Activated T-helper 1 cell treated with anti-CD3 and anti-CD28 coated beads, Interleukin-12 subunit alpha, Interleukin-12 subunit beta, Interleukin-2, Interleukin-4 antibody, amounts not matched to agents 30 ng/mL and 10 ng/mL and 1 ng/mL, durations not matched to agents 14 hours and 24 hours and 36 hours (primary cell): ENCODE results near the gene TMEM53. TPM values are rescaled to one million over a fixed set of nuclear protein-coding genes. Genes with fewer than 3 reads are reported as not detected.

Source experiments
- DNase-seq: peaks from one replicate; pipeline ENCODE4 v3.0.0; 2021; ENCODE audit warnings: low spot score
- H3K27ac Mint-ChIP-seq: one replicate; pipeline ENCODE4 v1.8.0; 2021; ENCODE audit warnings: mild to moderate bottlenecking, mixed read lengths
- H3K27me3 Mint-ChIP-seq: one replicate; pipeline ENCODE4 v1.8.0; 2022; ENCODE audit warnings: mild to moderate bottlenecking, moderate library complexity, mixed read lengths; ENCODE audit not compliant: insufficient read depth
- H3K36me3 Mint-ChIP-seq: one replicate; pipeline ENCODE4 v1.8.0; 2021; ENCODE audit warnings: low read depth, mixed read lengths
- H3K4me1 Mint-ChIP-seq: one replicate; pipeline ENCODE4 v1.8.0; 2021; ENCODE audit warnings: low read depth, mixed read lengths
- H3K4me3 Mint-ChIP-seq: one replicate; pipeline ENCODE4 v1.8.0; 2021; ENCODE audit warnings: mild to moderate bottlenecking, moderate library complexity, mixed read lengths
- H3K9me3 Mint-ChIP-seq: one replicate; pipeline ENCODE4 v1.8.0; 2021; ENCODE audit warnings: mixed read lengths
- intact Hi-C: fragments of 100-400 bp; cut with micrococcal nuclease; formaldehyde crosslinking; loops from one replicate; pipeline ENCODE4 v1.15.1; 2024
- total RNA-seq: library from RNA; stranded (reverse); gene quantifications from 2 replicates; pipeline ENCODE4 v1.2.3, GENCODE V29; 2022

Gene TMEM53
- total RNA-seq = 4.3 and 6.6 TPM in 2 replicates

DNA sequence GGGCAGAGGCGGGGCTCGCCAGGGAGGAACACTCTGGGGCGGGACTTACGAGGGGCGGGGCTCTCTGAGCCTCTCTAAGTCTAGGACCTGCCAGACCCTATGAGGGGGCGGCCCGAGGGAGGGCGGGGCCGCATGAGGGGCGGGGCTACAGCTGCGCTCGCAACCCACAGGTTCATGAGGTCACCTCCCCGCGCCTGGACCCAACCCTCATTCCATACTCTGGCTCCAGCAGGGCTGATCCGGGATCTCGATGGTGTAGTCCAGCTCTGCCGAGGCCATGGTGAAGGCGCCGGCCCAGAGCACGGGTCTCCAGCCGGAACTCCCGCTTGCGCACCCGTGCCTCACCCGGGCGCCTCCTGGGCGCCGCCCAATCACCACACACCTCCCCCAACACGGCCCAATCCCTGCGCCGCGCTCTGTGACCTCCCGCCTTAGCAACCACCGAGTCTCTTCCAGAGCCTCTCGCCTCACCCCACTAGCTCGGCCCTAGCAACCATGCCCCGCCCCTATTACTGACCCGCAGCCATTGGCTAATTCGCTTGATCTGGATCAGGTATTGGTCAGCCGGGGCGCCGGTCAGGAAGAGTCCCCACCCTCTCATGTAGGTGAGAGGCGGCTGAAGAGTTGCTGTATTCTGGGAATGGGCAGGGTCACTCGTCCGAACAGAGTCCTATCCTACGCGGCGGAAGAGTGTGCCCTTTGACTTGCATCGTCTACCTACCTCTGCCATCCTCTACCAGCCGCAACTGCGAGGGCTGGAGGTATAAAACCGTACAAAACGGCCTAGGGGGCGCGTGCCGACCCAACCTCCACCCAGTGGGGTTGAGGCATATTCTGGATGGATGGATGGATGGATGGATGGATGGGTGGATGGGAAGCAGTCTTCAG is at the start of gene TMEM53, which contains the start of gene ARMH1:
TSS of gene TMEM53 (minus strand) at position 369 of the 888 bp plus-strand sequence. CDS start at position 279, 90 bp downstream.
TSS of gene ARMH1 (plus strand) at position 602 of the 888 bp plus-strand sequence. CDS start 14,984 bp downstream, outside the sequence.
- Mint-ChIP-seq H3K27me3 (no peaks in the 10 kb centered on the region), H3K9me3 (no peaks in the 10 kb centered on the region), H3K4me1 (peaks cover 30% of the 10 kb centered on the region), H3K4me3 (peak within 1 kb of the TSS; percentile 80), H3K36me3 (peaks cover 2% of the 10 kb centered on the region), H3K27ac (peak within 1 kb of the TSS; percentile 79)
- intact Hi-C loops = loop anchor here (1.0 to 2.0 kb wide), 14 partner anchors 10 to 1012 kb away; partner anchors contain the start of genes BTBD19, EIF2B3, ERI3 and GPBP1L1
- DNase-seq = peak; percentile 98

DNA sequence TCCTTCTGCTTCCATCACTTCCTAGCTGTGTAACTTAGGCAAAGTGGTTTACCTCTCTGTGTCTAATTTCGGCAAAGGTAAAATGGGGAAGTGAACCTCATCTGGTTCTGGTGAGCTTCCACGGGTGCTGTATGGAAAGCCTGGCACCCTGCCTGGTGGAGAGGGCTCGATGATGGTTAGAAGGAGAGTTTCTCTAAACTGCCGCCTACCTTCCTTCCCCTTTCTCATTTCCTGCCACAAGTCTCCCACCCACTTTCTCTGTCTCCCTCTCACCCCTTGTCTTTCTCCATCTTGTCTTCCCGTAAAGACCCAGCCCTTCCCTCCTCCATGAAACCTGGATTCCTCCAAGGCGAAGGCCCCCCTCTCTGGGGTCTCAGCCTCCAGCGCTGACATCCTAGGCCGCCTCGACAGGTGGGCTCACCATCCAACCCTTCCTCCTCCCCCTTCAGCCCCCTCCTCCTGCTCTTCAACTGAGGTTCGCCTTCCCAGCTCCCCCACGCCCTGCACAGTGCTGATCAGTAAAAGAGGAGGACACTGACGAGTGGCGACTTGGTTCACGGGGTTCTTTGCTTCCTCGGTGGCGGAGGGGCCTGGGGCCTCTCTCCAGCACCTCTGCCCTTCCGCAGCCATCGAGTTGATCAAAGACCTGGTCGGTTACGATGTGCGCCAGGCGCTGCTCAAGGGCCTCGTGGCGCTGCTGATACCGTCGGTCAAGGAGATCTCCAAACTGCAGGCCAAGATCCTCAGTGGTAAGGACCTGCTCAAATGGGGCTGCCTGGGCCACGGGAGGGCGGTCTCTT is 49.4 kb upstream of the TMEM53 start:
- H3K36me3 Mint-ChIP-seq = peaks cover 9% of the 10 kb centered on the region
- intact Hi-C loops = loop anchor here (2.0 to 5.0 kb wide), 4 partner anchors 51 to 964 kb away; partner anchors contain the start of genes EIF2B3, GPBP1L1, RPS8 and TESK2
- H3K4me3 Mint-ChIP-seq = peak overlapping the region; percentile 86
- H3K9me3 Mint-ChIP-seq = no peaks in the 10 kb centered on the region
- peaks cover 63% of the 10 kb centered on the region for H3K4me1 Mint-ChIP-seq
- DNase-seq = no peak
- H3K27me3 Mint-ChIP-seq = no peaks in the 10 kb centered on the region
- peak overlapping the region; percentile 95 for H3K27ac Mint-ChIP-seq

DNA sequence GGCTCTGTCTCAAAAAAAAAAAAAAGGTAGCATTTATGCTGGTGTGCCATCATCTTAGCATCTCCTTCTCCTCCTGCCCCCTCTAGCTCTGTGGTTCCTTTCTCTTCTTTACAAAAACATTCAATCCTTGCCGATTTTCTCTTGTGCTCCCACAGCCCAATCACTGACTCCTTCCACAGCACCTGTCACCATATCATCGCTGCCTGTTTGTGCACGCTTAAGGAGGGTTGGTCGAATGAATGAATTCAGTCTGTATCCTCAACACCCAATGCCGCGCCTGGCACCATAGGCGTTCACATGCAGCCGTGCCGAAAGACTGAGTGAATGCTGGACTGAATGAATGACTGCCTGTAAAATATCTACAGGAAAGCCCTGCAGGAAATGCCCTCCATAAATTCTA is 48.8 kb upstream of the TMEM53 start:
- H3K4me3 Mint-ChIP-seq = peak overlapping the region; percentile 86
- no peaks in the 10 kb centered on the region for H3K27me3 Mint-ChIP-seq
- no peak for DNase-seq
- peaks cover 65% of the 10 kb centered on the region for H3K4me1 Mint-ChIP-seq
- intact Hi-C loops = loop anchor here (2.0 to 5.0 kb wide), 4 partner anchors 52 to 964 kb away; partner anchors contain the start of genes EIF2B3, GPBP1L1, RPS8 and TESK2
- peaks cover 9% of the 10 kb centered on the region for H3K36me3 Mint-ChIP-seq
- H3K9me3 Mint-ChIP-seq = no peaks in the 10 kb centered on the region
- peak overlapping the region; percentile 95 for H3K27ac Mint-ChIP-seq

- Mint-ChIP-seq H3K27ac (peak overlapping the region; percentile 97), H3K9me3 (no peaks in the 10 kb centered on the region), H3K36me3 (peaks cover 9% of the 10 kb centered on the region), H3K4me3 (peak overlapping the region; percentile 77), H3K27me3 (no peaks in the 10 kb centered on the region), H3K4me1 (peaks cover 71% of the 10 kb centered on the region)
- intact Hi-C loops = loop anchor here (1.0 to 5.0 kb wide), 10 partner anchors 9 to 966 kb away; partner anchors contain the start of genes ARMH1, EIF2B3, GPBP1L1 and KIF2C
- DNase-seq = peak; percentile 75
These were observed 47.4 kb upstream of the TMEM53 start for GRCh38 chr1:44721485-44722361.

- H3K36me3 Mint-ChIP-seq = peaks cover 6% of the 10 kb centered on the region
- H3K27ac Mint-ChIP-seq = peak overlapping the region; percentile 97
- H3K9me3 Mint-ChIP-seq = no peaks in the 10 kb centered on the region
- H3K4me1 Mint-ChIP-seq = peaks cover 79% of the 10 kb centered on the region
- DNase-seq = no peak
- intact Hi-C loops = loop anchor here (2.0 to 5.0 kb wide), 5 partner anchors 45 to 967 kb away; partner anchors contain the start of genes ARMH1, EIF2B3, GPBP1L1 and TESK2
- H3K4me3 Mint-ChIP-seq = peak overlapping the region; percentile 20
- no peaks in the 10 kb centered on the region for H3K27me3 Mint-ChIP-seq
These were observed 46.0 kb upstream of the TMEM53 start for GRCh38 chr1:44720281-44720680.

DNA sequence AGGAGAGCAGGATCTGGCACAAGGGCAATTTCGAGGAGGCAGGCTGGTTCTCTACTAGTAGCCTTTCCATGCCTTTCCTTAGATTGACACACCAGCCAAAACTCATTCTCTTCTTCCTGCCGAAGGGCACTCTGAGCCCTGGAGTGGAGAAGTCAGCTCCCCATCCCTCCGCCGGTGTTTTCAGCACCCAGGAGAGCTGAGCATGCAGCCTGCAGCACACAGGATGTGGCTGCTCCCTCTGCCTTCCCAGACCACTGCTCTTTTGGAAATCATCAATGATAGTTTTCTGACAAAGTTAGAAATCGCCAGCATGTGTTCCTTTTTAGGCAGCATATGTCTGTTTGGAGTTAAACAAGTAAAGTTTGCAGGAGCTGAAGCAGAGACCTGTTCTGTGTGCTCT is 45.0 kb upstream of the TMEM53 start:
- DNase-seq = no peak
- intact Hi-C loops = no loop called here
- Mint-ChIP-seq H3K36me3 (peaks cover 2% of the 10 kb centered on the region), H3K27ac (no peak overlapping the region), H3K4me1 (peaks cover 79% of the 10 kb centered on the region), H3K9me3 (no peaks in the 10 kb centered on the region), H3K27me3 (no peaks in the 10 kb centered on the region), H3K4me3 (no peak overlapping the region)

DNA sequence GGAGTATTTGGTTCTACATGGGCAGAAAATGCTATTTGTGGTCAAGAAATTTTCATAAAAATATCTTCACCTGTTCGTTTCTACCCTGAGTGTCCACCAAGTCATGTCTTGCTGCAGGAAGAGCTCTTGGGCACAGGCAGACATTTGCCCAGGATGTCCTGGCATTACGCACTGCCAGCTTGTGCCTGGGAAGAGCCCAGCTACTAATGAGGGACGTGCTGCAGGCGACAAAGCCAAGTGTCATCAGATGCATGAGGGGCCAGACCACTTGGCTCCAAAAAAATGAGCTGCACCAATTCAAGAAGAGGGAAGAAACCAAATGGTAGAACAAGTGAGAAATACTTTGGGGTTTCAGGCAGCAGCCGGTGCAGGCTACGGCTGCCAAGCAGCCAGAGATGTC is 43.8 kb upstream of the TMEM53 start:
- H3K36me3 Mint-ChIP-seq = peaks cover 1% of the 10 kb centered on the region
- peaks cover 69% of the 10 kb centered on the region for H3K4me1 Mint-ChIP-seq
- H3K4me3 Mint-ChIP-seq = no peak overlapping the region
- H3K27me3 Mint-ChIP-seq = no peaks in the 10 kb centered on the region
- H3K27ac Mint-ChIP-seq = no peak overlapping the region
- no peaks in the 10 kb centered on the region for H3K9me3 Mint-ChIP-seq
- intact Hi-C loops = no loop called here
- no peak for DNase-seq

- H3K27me3 Mint-ChIP-seq = no peaks in the 10 kb centered on the region
- H3K27ac Mint-ChIP-seq = no peak overlapping the region
- H3K4me1 Mint-ChIP-seq = peaks cover 66% of the 10 kb centered on the region
- H3K4me3 Mint-ChIP-seq = no peak overlapping the region
- H3K36me3 Mint-ChIP-seq = no peaks in the 10 kb centered on the region
- no peak for DNase-seq
- intact Hi-C loops = no loop called here
- H3K9me3 Mint-ChIP-seq = no peaks in the 10 kb centered on the region
These were observed 43.4 kb upstream of the TMEM53 start for GRCh38 chr1:44717653-44718052.

DNA sequence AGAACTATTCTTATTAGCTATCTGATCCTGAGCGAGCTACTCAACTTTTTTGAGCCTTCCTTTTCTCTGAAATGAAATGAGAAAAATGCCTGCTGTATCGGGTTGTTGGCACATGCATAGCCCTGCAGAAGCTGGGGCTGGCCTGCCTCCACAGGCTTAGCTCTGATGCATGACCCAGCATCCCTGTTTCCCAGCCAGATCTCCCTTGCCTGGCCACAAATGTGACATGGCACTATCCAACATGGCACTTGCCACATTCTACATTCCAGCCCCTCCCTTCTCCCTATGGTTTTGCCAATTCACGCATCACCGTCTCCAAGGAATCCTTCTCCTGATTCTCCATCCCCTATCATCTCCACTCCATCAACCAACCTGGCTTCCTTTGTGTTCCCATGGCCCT is 42.9 kb upstream of the TMEM53 start:
- peaks cover 65% of the 10 kb centered on the region for H3K4me1 Mint-ChIP-seq
- no peaks in the 10 kb centered on the region for H3K9me3 Mint-ChIP-seq
- no peak for DNase-seq
- peak overlapping the region; percentile 6 for H3K27ac Mint-ChIP-seq
- H3K4me3 Mint-ChIP-seq = no peak overlapping the region
- no peaks in the 10 kb centered on the region for H3K27me3 Mint-ChIP-seq
- no peaks in the 10 kb centered on the region for H3K36me3 Mint-ChIP-seq
- intact Hi-C loops = no loop called here

GRCh38 chr1:44714944-44715571 is 40.8 kb upstream of the TMEM53 start:
- H3K4me3 Mint-ChIP-seq = peak overlapping the region; percentile 52
- H3K36me3 Mint-ChIP-seq = no peaks in the 10 kb centered on the region
- H3K27me3 Mint-ChIP-seq = peaks cover 8% of the 10 kb centered on the region
- H3K27ac Mint-ChIP-seq = peak overlapping the region; percentile 35
- peaks cover 44% of the 10 kb centered on the region for H3K4me1 Mint-ChIP-seq
- intact Hi-C loops = loop anchor here (2.0 kb wide), 3 partner anchors 16 to 84 kb away; partner anchors contain the start of genes KIF2C and RNU5D-1
- H3K9me3 Mint-ChIP-seq = no peaks in the 10 kb centered on the region
- peak; percentile 63 for DNase-seq

DNA sequence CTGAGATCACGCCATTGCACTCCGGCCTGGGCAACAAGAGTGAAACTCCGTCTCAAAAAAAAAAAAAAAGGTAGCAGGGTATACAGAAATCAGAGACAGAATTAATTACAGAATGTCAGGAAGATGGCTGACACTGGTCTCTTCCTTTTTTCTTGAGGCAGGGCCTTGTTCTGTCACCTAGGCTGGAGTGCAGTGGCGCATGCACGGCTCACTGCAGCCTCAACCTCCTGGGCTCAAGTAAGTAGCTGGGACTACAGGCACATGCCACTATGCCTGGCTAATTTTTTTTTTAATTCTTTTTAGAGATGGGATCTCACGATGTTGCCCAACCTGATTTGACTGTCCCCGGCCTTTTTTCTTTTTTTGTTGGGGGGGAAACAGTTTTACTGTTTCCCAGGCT is 40.3 kb upstream of the TMEM53 start:
- Mint-ChIP-seq H3K4me3 (no peak overlapping the region), H3K9me3 (no peaks in the 10 kb centered on the region), H3K36me3 (no peaks in the 10 kb centered on the region), H3K27me3 (peaks cover 10% of the 10 kb centered on the region), H3K27ac (peak overlapping the region; percentile 35), H3K4me1 (peaks cover 41% of the 10 kb centered on the region)
- intact Hi-C loops = loop anchor here (2.0 kb wide), 3 partner anchors 16 to 84 kb away; partner anchors contain the start of genes KIF2C and RNU5D-1
- DNase-seq = no peak
